ENCODE results near the gene KCNK1. TPM values are rescaled to one million over a fixed set of nuclear protein-coding genes. Genes with fewer than 3 reads are reported as not detected.

Gene KCNK1

DNA sequence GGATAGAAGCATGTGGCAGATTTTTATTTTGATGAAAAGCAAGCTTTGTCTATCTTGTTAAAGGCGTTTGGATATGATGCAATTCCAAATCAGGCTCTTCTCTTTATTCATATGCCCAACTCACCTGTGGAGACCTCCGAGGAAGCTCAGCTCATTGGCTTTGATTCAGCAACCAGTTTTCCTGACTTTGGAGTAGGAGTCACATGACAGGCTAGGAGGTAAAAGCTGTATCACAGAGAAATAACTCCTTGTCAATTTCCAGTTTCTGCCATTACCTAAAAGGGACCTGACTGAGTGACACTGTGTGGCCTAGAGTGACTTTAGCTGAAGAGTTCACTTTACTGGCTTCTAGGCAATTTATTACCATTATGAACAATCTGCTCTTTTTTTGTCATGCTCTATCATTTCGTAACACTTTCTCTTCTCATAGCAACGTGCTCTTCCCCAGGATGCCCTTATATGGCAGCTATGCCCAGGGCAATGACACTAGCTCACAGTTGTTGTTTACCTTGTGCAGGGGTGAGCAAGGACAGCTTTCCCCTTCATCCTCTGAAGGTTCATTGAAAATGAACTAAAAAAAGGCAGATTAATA, 107.2 kb downstream of the KCNK1 start:
- Histone ChIP-seq H3K4me3 (replicated peaks; ENCODE audit: insufficient read depth, low read length) (no peak overlapping the region), H3K27ac (replicated peaks) (no peak overlapping the region), H3K27me3 (ENCODE audit: insufficient read depth, poor library complexity, severe bottlenecking) (no peaks in the 10 kb centered on the region)
- peak; percentile 4 to 27 for DNase-seq (ENCODE audit: low read depth in 1 of 2, low spot score in 1 of 2)
- TF ChIP-seq, protein P1, sequence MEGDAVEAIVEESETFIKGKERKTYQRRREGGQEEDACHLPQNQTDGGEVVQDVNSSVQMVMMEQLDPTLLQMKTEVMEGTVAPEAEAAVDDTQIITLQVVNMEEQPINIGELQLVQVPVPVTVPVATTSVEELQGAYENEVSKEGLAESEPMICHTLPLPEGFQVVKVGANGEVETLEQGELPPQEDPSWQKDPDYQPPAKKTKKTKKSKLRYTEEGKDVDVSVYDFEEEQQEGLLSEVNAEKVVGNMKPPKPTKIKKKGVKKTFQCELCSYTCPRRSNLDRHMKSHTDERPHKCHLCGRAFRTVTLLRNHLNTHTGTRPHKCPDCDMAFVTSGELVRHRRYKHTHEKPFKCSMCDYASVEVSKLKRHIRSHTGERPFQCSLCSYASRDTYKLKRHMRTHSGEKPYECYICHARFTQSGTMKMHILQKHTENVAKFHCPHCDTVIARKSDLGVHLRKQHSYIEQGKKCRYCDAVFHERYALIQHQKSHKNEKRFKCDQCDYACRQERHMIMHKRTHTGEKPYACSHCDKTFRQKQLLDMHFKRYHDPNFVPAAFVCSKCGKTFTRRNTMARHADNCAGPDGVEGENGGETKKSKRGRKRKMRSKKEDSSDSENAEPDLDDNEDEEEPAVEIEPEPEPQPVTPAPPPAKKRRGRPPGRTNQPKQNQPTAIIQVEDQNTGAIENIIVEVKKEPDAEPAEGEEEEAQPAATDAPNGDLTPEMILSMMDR (IDR thresholded peaks at IDR 0.05; ENCODE audit: insufficient read depth, low read length), result no peak

Small RNA genes within 50 kb of the gene (microRNA-seq; reads per million reads assigned to microRNA genes)
- not detected for gene MIR4427

Data from HL-60 (cell line).